Panc1 (cell line): ENCODE results near the gene DPY19L1.
"Not testable (repeated sequence)": the region's sequence is repeated elsewhere in the genome, so short reads cannot be mapped to it uniquely, and the experiment has no call there.

Experiments
- POLR2AphosphoS5 ChIP-seq: IDR thresholded peaks from 2 replicates; pipeline ENCODE4 v1.6.1; 2012; ENCODE audit warnings: mild to moderate bottlenecking, low read depth, low read length, moderate library complexity
- TF ChIP-seq, protein P1 (sequence below): fragments of 450-650 bp; IDR thresholded peaks from 2 replicates; pipeline ENCODE4 v1.5.1; 2017; ENCODE audit warnings: mild to moderate bottlenecking

DNA sequence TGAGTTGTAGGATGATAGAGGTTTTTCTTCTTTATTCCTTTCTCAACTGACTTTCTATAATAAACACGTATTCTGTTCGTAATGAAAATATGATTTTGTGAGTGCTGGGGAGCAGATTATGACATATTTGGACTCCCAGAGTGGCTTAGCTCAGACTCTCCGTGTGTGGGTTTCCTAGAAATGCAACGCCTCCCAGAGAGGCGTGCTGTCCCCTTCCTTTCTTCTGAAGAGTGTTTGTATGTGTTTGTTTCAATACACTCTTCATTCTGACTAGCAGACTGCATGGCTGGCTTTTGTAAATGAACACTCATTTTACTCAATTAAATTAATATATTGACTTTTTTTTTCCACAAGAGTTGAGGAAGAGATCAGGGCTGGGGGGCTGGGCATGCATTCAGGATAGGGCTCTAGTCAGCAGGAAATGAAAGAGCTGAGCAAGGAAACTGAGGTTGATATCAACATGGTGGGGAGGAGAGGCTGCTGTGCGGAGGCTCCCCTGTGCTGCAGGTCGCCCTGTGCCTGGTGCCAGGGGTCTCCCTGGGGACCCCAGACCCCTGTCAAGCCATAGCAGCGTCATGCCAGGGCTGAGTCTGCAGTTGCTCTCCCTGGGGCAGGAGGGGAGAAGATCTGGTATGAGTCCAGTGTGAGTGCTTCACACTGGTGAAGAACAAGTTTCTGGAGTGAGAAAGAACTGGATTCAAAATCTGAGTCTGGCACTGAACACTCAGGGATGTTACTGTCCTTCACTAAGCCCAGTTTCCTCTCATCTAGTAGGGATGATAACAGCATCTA lies 158.1 kb downstream of the DPY19L1 start:
- TF ChIP-seq, protein P1, sequence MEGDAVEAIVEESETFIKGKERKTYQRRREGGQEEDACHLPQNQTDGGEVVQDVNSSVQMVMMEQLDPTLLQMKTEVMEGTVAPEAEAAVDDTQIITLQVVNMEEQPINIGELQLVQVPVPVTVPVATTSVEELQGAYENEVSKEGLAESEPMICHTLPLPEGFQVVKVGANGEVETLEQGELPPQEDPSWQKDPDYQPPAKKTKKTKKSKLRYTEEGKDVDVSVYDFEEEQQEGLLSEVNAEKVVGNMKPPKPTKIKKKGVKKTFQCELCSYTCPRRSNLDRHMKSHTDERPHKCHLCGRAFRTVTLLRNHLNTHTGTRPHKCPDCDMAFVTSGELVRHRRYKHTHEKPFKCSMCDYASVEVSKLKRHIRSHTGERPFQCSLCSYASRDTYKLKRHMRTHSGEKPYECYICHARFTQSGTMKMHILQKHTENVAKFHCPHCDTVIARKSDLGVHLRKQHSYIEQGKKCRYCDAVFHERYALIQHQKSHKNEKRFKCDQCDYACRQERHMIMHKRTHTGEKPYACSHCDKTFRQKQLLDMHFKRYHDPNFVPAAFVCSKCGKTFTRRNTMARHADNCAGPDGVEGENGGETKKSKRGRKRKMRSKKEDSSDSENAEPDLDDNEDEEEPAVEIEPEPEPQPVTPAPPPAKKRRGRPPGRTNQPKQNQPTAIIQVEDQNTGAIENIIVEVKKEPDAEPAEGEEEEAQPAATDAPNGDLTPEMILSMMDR, result not testable (repeated sequence)
- TF ChIP-seq POLR2AphosphoS5, result not testable (repeated sequence)
